NCI-H2196 treated with DMSO at 0.1 percent for 48 hours (cell line): ENCODE data around the gene B4GALT4.
A peak's percentile ranks its signal among the peaks of the same experiment; 100 is the strongest.
"Not testable (repeated sequence)": the region's sequence is repeated elsewhere in the genome, so short reads cannot be mapped to it uniquely, and the experiment has no call there.

Experiments used
- DNase-seq: peaks from one replicate; lab custom pipeline; 2025; ENCODE audit not compliant: unreplicated experiment; lab: John Stamatoyannopoulos, UW

B4GALT4 gene

GRCh38 chr3:119240591-119241434 lies at the start of gene B4GALT4:
B4GALT4 (minus strand) TSS chr3:119240878; CDS start chr3:119230099, 10,779 bp downstream.
- DNase-seq: peak; percentile 92

GRCh38 chr3:119289404-119289770 lies 48.7 kb upstream of the B4GALT4 start:
- DNase-seq: no peak

- DNase-seq: no peak
Observed at GRCh38 chr3:119288669-119289403, 48.2 kb upstream of the B4GALT4 start.

- DNase-seq: no peak
Observed at GRCh38 chr3:119279584-119280243, 39.0 kb upstream of the B4GALT4 start.

- DNase-seq: no peak
Observed at GRCh38 chr3:119279101-119279554, 38.5 kb upstream of the B4GALT4 start.

GRCh38 chr3:119276680-119277079 lies 36.0 kb upstream of the B4GALT4 start:
- DNase-seq: no peak

- DNase-seq: not testable (repeated sequence)
Observed at GRCh38 chr3:119270212-119270611, 29.5 kb upstream of the B4GALT4 start.

- no peak for DNase-seq
Observed at GRCh38 chr3:119261055-119261454, 20.4 kb upstream of the B4GALT4 start.

- no peak for DNase-seq
Observed at GRCh38 chr3:119259821-119260220, 19.1 kb upstream of the B4GALT4 start.

- no peak for DNase-seq
Observed at GRCh38 chr3:119258915-119259314, 18.2 kb upstream of the B4GALT4 start.

GRCh38 chr3:119257654-119258410 lies 17.2 kb upstream of the B4GALT4 start:
- no peak for DNase-seq

GRCh38 chr3:119257111-119257510 lies 16.4 kb upstream of the B4GALT4 start:
- no peak for DNase-seq

GRCh38 chr3:119255214-119255613 lies 14.5 kb upstream of the B4GALT4 start:
- no peak for DNase-seq

- DNase-seq: peak; percentile 69
Observed at GRCh38 chr3:119245778-119246177, 5.1 kb upstream of the B4GALT4 start.

- DNase-seq: no peak
Observed at GRCh38 chr3:119243712-119244111, 3.0 kb upstream of the B4GALT4 start.

- not testable (repeated sequence) for DNase-seq
Observed at GRCh38 chr3:119243058-119243529, 2.4 kb upstream of the B4GALT4 start.

GRCh38 chr3:119242387-119243057 lies 1.8 kb upstream of the B4GALT4 start:
- not testable (repeated sequence) for DNase-seq

- no peak for DNase-seq
Observed at GRCh38 chr3:119240101-119240590, 532 bp downstream of the B4GALT4 start.

- DNase-seq: no peak
Observed at GRCh38 chr3:119239206-119239820, 1.4 kb downstream of the B4GALT4 start.
